K562 (cell line): ENCODE measurements around the gene CYP24A1. TPM values are rescaled to one million over a fixed set of nuclear protein-coding genes. Genes with fewer than 3 reads are reported as not detected.

Experiments
- ATAC-seq: fragments of 200-7000 bp; cut with Tn5 transposase; 3 replicates; pipeline ENCODE4 v1.9.1; 2020; ENCODE audit warnings: moderate library complexity
- BruUV-seq: library from RNA; stranded (reverse); fragments of 400-500 nt; replicated peaks from 2 replicates; lab custom pipeline; 2021; lab: Mats Ljungman, UMichigan
- CTCF ChIA-PET: fragments of 300-600 bp; formaldehyde crosslinking; extraction: SDS; loops from one replicate; lab custom pipeline; 2021; ENCODE audit warnings: low intra/inter-chr PET ratio; lab: Yijun Ruan, JAX
- POLR2A ChIA-PET: fragments of 300-600, 350-650 bp; sonication (Branson Sonifier 250); formaldehyde crosslinking; extraction: SDS; loops from one replicate; lab custom pipeline; 2021; ENCODE audit warnings: antibody characterized with exemption, inconsistent platforms; lab: Yijun Ruan, JAX
- DNase-seq, 4 experiments: peaks; one replicate each; pipeline versions ENCODE4 v3.0.0 to v3.0.0-alpha.2; 2011 to 2018; ENCODE audit warnings: low spot score in 3 of 4, mixed read lengths in 3 of 4; ENCODE audit errors: extremely low read depth in 1 of 4
- FAIRE-seq: peaks from 2 replicates; lab custom pipeline; 2011; peaks lifted over from hg19 to GRCh38; lab: Jason Lieb, UNC
- H2AFZ ChIP-seq: 2 replicates; pipeline ENCODE4 v1.6.0; 2011; ENCODE audit warnings: low read depth, low read length, control low read depth, inconsistent platforms
- H3K27ac ChIP-seq: fragments of 200-600 bp; 3 replicates; pipeline ENCODE4 v1.8.0; 2011; ENCODE audit warnings: low read depth, mild to moderate bottlenecking, control low read depth, inconsistent platforms, low read length, moderate library complexity, mixed read lengths; ENCODE audit errors: extremely low read depth
- H3K27me3 ChIP-seq, 2 experiments: fragments of 300-600 bp in 1 of 2; 2 replicates in 1 of 2; 3 replicates in 1 of 2; pipeline versions ENCODE4 v1.6.0 to v1.8.0; 2011; ENCODE audit warnings: inconsistent platforms in 2 of 2, low read length in 2 of 2, mild to moderate bottlenecking in 1 of 2, mixed read lengths in 1 of 2, moderate library complexity in 1 of 2; ENCODE audit not compliant: control insufficient read depth in 2 of 2, insufficient read depth in 2 of 2
- H3K36me3 ChIP-seq: fragments of 300-600 bp; 3 replicates; pipeline ENCODE4 v1.8.0; 2011; ENCODE audit warnings: mild to moderate bottlenecking, low read length, inconsistent platforms; ENCODE audit not compliant: control insufficient read depth, insufficient read depth
- H3K4me1 ChIP-seq, 2 experiments: fragments of 200-600 bp in 1 of 2; replicated peaks in 1 of 2; 2 replicates in 1 of 2; 3 replicates in 1 of 2; pipeline versions ENCODE4 v1.5.1 to v1.8.0; 2011; ENCODE audit warnings: inconsistent platforms in 2 of 2, low read length in 2 of 2, mild to moderate bottlenecking in 1 of 2, mixed read lengths in 1 of 2, moderate library complexity in 1 of 2; ENCODE audit not compliant: control insufficient read depth in 2 of 2, insufficient read depth in 2 of 2
- H3K4me2 ChIP-seq: 2 replicates; pipeline ENCODE4 v1.6.1; 2011; ENCODE audit warnings: low read length, control low read depth, inconsistent platforms, mixed read lengths; ENCODE audit not compliant: insufficient read depth
- H3K4me3 ChIP-seq: fragments of 200-600 bp; sonication (generic), shearing (Covaris generic); 2 replicates; pipeline ENCODE4 v1.5.1; 2016; ENCODE audit warnings: control low read depth, inconsistent platforms
- H3K79me2 ChIP-seq: fragments of 200-600 bp; 3 replicates; pipeline ENCODE4 v1.8.0; 2011; ENCODE audit warnings: low read length, inconsistent platforms; ENCODE audit not compliant: control insufficient read depth, insufficient read depth
- H3K9ac ChIP-seq, 2 experiments: 2 replicates each; pipeline versions ENCODE4 v1.6.0 to v1.6.1; 2011; ENCODE audit warnings: low read depth in 2 of 2, low read length in 2 of 2, control low read depth in 1 of 2, inconsistent platforms in 1 of 2, mild to moderate bottlenecking in 1 of 2, mixed read lengths in 1 of 2; ENCODE audit not compliant: insufficient read depth in 1 of 2
- H3K9me1 ChIP-seq: one replicate; pipeline ENCODE4 v1.6.0; 2011; ENCODE audit warnings: inconsistent platforms, mild to moderate bottlenecking, low read length, moderate library complexity; ENCODE audit not compliant: control insufficient read depth, insufficient read depth
- H3K9me3 ChIP-seq: replicated peaks from 2 replicates; pipeline ENCODE4 v1.5.1; 2011; ENCODE audit warnings: low read depth, low read length, inconsistent platforms; ENCODE audit not compliant: control insufficient read depth, insufficient read depth
- H4K20me1 ChIP-seq: replicated peaks from 2 replicates; pipeline ENCODE4 v1.6.1; 2011; ENCODE audit warnings: low read length, inconsistent platforms, mixed read lengths; ENCODE audit not compliant: control insufficient read depth, insufficient read depth
- NFXL1 ChIP-seq: fragments of 450-650 bp; formaldehyde crosslinking; IDR thresholded peaks from 2 replicates; pipeline ENCODE4 v1.4.0; 2021; ENCODE audit warnings: mild to moderate bottlenecking
- ZBTB11 ChIP-seq, 3 experiments: fragments of 200-800 bp in 1 of 3; fragments of 250-450 bp in 1 of 3; fragments of 450-650 bp in 1 of 3; sonication (Bioruptor Pico) in 1 of 3; sonication (Bioruptor generic) in 1 of 3; formaldehyde crosslinking in 1 of 3; IDR thresholded peaks; 2 replicates each; pipeline versions ENCODE4 v1.6.1 to v1.8.0; 2016 to 2022; ENCODE audit warnings: mild to moderate bottlenecking in 2 of 3, missing genetic modification characterization in 2 of 3, missing compliant biosample characterization in 1 of 3, moderate library complexity in 1 of 3
- WGBS: fragments of 100-300 bp; shearing (Covaris generic); methylation state at CpG from one replicate; pipeline ENCODE4 v1.1.6; 2016; ENCODE audit warnings: low coverage, mixed read lengths; ENCODE audit not compliant: insufficient coverage; ENCODE audit errors: missing lambda C conversion rate; 5-methylcytosine and 5-hydroxymethylcytosine counted together
- in situ Hi-C: fragments of 300-500 bp; cut with MboI; formaldehyde crosslinking; loops from 4 replicates; pipeline ENCODE4 v1.15.0; 2018; ENCODE audit warnings: inconsistent platforms, mixed read lengths
- intact Hi-C: fragments of 100-400 bp; cut with micrococcal nuclease; formaldehyde crosslinking; loops from 2 replicates; pipeline ENCODE4 v1.14.2; 2022
- polyA plus RNA-seq, 8 experiments: library from polyadenylated mRNA; depleted of rRNA in 4 of 8; stranded (reverse) in 5 of 8; unstranded in 3 of 8; fragments of >200 nt; fragmentation: Nextera tagmentation in 2 of 8; fragmentation: Illumina TruSeq in 1 of 8; extraction: Ambion mirVana in 2 of 8; extraction: Trizol in 1 of 8; gene quantifications; 2 replicates each; pipeline versions ENCODE4 v1.2.1 to v1.2.3, GENCODE V29; 2011 to 2014; ENCODE audit warnings: inconsistent platforms in 1 of 8, missing spikeins in 1 of 8
- total RNA-seq, 7 experiments: library from RNA; depleted of rRNA in 6 of 7; stranded (reverse); fragments of >200 nt in 6 of 7; fragmentation: Illumina TruSeq in 2 of 7; extraction: Trizol in 2 of 7; gene quantifications; 2 replicates each; pipeline versions ENCODE4 v1.2.1 to v1.2.3, GENCODE V29; 2011 to 2021; ENCODE audit warnings: low replicate concordance in 1 of 7

Gene CYP24A1
- total and polyA plus RNA-seq, 9 of the 15 experiments (the other 6 are each of a cell fraction or from before 2014, with no cell fraction given), result 0.04 TPM; not detected in 8

- no peak for ATAC-seq
- Histone ChIP-seq H3K36me3 (no peaks in the 10 kb centered on the region), H3K9me3 (no peaks in the 10 kb centered on the region), H2AFZ (no peak overlapping the region), H3K4me2 (no peak overlapping the region), H3K9me1 (no peaks in the 10 kb centered on the region), H3K27ac (no peak overlapping the region), H3K9ac (no peak overlapping the region), H3K4me3 (no peak overlapping the region), H3K79me2 (no peaks in the 10 kb centered on the region), H3K27me3 (peaks cover 13 to 14% of the 10 kb centered on the region in 2 experiments), H4K20me1 (no peaks in the 10 kb centered on the region), H3K4me1 (no peaks in the 10 kb centered on the region)
- no TSS peak for BruUV-seq
- in situ Hi-C loops, result no loop called here
- intact Hi-C loops, result no loop called here
- TF ChIP-seq NFXL1 (no peak), ZBTB11 (CRISPR knock-in tag; IDR thresholded peaks at IDR 0.05) (peak in 1 of 3 experiments; percentile 46; a peak in 1 of 6 replicates)
- POLR2A ChIA-PET, result no interaction called here
- WGBS, result 0% methylated on average over 3 of the region's 3 CpGs
- no peak for FAIRE-seq
- CTCF ChIA-PET, result no interaction called here
- no peak for DNase-seq
These were observed 10.3 kb upstream of the CYP24A1 start for GRCh38 chr20:54184071-54184470.
